Middle frontal gyrus (tissue), 1 donor: ENCODE measurements around the gene MCM3.
A peak's percentile ranks its signal among the peaks of the same experiment; 100 is the strongest.

Experiments
- DNase-seq: peaks from one replicate; pipeline ENCODE4 v3.0.0-alpha.2; 2015; ENCODE audit warnings: low spot score; ENCODE audit errors: extremely low spot score

Gene MCM3

DNA sequence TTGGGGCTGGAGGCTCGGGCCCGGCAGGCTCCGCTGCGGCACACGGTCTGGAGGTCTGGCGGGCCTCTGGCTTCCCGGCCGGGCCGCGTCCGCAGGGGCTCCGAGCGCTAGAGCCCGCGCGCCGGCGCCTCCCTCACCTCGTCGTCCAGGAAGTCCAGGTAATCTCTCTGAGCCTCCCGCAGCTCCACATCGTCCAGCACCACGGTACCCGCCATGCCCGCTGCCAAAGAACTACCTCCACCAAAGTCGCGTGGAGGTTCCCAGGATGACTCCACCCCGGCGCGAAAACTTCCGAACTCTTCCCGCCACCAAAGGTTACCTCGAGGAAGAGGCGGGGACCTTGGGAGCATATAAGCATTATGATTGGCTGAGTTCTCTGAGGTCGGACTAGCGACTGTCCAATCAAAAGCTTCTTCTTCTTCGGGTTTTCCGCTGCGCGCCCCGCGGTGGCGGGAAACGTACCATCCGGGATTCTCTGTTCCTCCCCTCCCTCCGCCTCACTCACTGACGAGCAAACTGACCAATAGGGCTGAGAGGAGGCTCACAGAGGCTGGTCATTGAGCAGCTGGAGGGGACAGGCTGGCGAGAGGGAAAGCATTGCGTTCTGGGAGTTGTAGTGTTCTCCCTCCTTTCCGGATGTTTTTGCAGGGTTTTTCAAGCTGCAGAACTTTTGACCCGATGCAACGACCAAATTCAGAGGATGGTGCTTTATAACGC, at the start of gene MCM3:
Gene MCM3, minus strand, starts transcription at position 283 of the 717 bp plus-strand sequence. Its CDS starts 68 bp downstream, at position 215.
- DNase-seq = peak; percentile 99

DNA sequence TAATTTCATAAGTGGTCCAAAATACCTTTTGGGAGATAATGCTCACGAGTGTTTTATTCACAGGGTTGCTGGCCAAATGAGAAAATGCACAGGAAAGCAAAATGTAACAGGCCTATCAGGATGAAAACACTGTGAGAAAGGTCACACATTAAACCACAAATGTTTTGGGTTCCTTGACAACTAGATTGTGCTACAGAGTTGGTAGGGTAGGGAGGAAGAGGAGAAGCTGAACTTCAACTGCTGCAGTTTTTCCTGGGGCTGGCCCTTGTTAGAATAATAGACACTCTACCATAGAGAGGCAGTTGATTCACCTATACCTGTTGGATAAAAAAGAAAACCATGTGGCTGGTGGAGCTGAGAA, 49.3 kb upstream of the MCM3 start:
- no peak for DNase-seq

DNA sequence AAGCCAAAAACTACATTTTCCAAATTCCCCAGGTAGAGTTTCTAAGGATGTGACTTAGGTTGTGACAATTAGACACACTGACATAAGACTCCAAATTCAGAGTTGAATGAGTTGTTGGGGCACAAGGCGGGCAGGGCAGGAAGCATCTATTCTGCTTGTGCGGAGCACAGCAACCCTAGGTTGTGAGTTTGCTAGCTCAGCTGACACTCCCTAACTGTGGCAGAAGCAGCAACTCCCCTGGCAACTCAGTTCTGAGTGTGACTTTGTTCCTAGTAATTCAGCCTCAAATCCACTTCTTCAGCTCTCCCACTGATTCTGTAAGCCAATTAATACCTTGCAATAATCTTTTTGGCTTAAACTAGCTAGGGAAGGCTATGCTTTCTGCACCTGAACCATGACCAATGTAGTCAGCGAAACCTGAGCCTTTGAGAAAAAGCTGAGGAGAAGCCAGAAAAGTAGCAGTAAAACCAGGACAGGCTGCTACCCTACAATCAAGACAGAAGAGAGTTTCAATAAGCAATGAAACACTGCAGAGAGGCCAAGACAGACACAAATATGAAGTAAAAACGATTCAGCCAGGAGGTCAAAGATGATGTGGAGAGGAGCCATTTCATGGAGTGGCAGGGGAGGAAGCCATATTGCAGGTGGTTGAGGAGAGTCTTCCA, 47.4 kb upstream of the MCM3 start:
- DNase-seq = no peak

DNA sequence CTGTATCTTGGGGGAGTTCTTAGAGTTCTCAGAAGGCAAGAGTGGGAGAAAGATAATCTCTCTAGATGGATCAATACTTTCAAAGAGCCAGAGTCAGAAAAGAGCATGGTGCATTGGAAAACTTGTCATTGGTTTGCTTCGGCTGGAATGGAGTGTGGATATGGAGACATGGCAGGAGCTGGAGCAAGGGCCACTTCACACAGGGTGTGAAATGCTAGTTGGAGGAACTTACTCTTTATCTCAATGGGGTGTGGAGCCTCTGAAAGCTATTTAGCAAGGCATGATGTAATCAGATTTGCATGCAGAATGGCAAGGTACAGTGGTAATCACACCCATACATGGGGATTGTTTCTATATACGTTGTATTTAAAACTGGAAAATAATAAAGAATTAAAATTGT, 45.9 kb upstream of the MCM3 start:
- no peak for DNase-seq

DNA sequence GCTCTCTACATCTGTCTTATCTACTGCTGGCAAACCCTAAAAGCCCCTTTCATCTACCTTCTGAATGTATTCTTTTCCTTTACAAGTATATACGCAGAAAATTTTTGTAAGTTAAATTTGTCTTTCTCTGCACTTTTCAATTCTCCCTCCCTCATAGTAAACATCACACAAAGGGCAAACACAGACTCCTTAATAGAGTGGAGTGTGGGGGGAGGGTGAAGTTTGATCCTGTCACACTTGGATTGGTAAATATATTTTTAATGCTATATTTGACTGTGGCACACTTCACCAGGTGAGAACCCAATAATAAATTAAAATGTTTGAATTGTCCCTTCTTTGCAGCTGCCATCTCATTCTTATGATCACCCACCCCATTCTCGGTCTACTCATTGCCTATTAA, 44.2 kb upstream of the MCM3 start:
- no peak for DNase-seq

DNA sequence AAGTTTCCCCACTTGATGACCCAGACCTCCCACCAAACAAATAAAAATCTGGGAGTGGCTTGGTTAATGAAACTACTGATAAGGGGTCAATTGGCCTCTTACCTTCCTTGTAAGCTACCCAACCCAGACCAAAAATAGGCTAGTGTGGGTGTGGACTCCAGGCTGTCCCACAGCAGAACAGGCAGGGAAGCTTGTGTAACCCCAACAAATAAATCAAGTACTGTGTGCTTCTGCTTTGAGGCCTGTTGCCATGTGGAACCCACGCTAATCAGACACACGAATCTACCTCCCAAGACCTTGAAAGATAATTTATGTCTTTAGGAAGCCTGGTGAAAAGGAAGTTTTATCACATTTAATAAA, 43.7 kb upstream of the MCM3 start:
- no peak for DNase-seq

DNA sequence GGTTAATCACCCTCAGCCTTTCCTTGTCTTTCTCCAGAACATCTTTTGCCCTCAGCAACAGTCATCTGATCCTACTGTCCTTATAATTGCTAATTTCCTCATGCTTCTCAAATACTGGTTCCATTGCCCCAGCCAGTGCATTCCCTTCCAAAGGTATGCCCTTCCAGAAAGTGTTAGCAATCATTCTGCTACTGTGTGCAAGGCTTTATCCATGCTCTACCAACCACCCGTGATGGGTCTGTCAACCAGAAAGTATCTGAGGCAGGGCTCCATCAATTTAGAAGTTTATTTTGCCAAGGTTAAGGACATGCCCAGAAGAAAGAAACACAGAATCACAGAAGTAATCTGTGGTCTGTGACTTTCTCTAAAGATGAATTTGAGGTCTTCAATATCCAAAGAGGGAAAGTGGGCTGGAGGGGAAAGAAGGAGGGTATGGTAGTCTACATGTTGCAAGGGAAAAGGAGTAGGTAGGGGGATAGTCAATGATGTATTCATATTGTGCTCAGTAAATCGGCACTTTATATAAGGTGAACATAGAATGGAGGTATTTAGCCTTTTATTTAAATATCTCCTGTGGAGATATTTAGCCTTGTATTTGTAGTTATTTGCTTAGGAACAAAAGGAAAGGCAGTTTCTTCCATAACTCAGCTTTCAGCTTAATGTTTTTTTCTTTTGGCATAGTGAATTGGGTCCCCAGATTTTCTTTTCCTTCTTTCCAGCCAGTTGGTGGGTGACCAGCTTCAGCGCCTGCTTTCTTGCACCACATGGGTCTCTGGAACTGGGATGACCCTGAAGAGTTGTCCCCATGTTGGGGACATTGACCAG, 42.2 kb upstream of the MCM3 start:
- no peak for DNase-seq

DNA sequence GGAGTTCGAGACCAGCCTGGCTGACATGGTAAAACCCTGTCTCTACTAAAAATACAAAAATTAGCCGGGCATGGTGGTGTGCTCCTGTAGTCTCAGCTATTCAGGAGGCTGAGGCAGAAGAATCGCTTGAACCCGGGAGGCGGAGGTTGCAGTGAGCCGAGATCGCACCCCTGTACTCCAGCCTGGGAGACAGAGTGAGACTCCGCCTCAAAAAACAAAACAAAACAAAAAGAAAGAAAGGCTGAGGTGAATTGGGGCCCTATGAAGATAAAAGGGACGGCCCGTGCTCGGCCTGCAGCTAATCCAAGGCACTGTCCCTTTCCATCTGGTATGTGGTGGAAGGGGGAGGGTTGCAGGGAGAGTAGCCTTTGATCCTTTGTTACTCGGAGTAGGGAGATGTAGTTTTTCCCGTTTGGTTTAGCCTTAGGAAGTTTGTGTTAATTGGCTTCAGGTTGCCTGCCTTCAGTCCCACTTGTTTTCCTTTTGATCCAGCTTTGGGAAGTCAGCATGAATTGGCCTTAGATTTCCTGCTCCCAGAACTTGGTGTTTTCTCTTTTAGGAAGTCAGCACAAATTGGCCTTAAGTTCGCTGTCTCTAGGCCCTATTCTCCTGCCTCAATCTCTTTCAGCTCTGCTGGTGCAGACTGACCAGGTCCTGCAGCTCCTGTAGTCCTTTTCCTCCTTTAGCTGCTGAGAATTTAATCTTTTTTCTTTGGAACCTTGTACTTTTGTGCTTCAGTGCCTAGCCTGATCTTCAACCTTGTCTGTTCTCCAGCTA, 41.3 kb upstream of the MCM3 start:
- no peak for DNase-seq

DNA sequence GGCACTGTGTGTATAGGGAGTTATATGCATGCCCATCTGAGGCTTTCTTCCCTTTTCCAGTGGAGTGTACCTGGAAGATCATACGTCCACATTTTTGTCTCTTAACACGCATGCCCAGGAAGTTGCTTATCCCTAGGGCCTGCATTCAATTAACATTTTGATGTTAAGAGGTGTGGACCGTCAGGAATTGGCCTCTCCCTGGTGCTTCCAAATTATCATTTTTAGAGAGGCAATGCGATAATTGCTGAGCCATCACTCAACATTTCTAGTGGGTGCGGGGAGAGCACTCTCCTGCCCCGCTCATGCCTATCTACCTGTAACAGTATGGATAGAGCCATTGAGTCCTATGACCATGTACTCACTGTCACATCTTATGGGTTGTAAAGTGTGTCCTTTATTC, 39.6 kb upstream of the MCM3 start:
- no peak for DNase-seq

DNA sequence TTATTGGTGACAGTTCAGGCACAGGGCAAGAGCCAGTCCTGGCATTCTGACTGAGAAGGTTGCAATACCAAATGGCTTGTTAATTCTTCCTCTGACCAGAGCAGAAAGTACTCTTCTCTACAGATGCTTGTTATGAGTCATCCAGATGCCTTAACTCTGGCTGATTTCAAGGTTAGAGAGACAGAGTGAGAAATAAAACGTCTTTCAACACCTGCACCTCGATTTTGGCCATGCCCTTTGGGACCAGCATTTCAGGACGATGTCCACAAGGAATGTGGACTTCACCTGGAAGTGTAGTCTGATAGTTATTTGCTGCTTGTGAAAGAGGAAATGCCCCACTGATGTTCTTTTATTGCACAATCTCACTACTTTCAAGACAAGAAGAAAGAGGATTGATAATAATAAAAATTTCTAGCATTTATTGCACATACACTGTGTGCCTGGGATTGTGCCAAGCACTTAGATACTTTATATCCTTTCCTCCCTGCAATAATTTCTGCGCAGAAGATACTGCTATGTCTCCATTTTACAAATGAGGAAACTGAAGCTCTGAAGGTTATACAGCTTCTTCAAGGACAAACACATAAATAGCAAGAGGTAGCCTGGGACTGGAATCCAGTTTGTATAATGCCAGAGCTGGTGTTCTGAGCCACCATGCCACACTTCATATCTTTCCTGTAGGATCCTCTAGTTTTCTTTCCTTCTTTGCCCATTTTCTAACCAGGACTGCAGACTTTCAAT, 33.5 kb upstream of the MCM3 start:
- no peak for DNase-seq

DNA sequence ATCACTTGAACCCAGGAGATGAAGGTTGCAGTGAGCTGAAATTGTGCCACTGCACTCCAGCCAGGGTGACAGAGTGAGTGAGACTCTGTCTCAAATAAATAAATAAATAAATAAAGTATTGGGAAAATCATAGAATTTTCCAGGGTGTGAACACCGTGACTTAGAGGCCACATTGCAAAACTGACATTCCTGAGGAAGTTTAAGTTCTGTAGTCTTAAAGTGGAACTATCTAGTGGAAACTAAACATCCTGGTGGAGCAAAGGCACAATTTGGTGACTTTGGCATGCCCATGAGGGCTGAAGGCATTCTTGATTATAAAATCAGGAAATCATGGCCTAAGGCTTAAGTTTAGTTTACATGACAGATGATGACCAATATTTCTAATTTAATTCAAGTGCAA, 32.7 kb upstream of the MCM3 start:
- DNase-seq = no peak

DNA sequence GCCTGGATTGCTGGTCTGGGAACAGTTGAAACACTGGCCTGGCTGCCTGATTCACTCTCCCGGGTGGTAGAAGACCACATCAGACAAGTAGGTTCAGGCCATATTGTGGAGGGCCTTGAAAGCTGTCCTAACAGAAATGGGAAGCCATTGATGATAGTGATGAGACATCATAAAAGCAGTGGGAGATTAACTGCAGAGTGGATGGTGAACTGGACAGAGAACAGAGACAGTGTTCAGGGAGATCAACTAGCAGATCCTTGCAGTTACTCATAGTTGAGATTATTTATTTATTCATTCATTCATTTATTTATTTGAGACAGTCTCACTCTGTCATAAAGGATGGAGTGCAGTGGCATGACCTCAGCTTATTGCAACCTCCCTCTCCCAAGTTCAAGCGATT, 30.2 kb upstream of the MCM3 start:
- no peak for DNase-seq

DNA sequence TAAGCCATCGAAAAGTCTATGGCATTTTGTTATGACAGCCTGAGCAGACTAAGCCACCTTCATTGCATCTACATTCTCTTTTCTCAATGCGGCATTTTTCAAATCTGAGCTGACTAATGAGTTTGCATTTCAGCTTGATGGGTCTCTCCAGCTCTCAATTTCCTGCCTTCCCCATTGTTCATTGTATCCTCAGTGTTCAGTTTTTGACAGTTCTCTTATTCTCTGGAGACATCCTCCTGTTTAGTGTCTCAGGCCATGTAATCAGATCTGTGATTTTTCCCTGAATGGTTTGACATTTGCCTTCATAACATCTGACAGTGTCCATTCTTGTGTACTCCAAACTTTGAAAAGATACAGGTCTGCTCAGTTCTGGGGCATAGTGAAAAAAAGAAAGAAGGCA, 27.9 kb upstream of the MCM3 start:
- DNase-seq = no peak

DNA sequence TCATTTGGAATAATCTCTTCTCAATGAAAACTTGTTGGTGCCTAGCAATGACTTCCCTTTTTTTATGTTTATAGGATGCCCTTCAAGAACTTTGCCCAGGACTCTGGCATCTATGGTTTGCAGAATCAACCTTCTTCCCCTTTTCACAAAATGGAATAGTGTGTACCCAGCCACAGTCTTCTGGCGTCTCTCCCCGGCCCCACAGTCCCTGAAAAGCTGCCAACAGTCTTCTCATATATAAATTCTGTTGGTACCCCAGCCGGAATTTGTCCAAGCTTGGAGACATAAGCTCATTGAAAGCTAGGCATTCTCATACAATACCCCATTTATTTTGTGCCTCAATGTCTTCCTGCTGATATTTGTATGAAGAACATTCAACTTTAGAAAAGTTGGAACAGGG, 26.4 kb upstream of the MCM3 start:
- peak; percentile 50 for DNase-seq

DNA sequence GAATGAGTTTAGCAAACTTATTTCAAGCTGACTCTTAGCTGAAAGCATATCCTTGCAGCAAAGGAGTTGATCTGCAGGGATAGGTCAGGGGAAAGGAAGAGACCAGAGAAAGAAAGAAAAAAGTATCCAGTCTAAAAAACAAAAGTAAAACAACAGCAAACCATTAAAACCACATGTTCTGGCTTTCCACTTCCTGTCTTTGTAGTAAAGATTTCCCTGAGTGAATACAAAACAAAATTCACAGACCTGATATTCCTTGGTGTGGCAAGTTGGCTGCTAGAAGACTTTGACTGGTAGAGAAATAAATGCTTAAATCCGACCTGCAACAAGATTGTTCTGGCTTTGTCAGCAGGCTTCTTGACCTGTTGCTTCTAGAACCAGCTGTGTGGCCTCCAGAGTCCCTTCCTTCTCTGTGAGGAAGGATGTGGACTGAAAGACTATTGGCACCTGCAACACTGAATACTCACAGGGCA, 23.4 kb upstream of the MCM3 start:
- no peak for DNase-seq

DNA sequence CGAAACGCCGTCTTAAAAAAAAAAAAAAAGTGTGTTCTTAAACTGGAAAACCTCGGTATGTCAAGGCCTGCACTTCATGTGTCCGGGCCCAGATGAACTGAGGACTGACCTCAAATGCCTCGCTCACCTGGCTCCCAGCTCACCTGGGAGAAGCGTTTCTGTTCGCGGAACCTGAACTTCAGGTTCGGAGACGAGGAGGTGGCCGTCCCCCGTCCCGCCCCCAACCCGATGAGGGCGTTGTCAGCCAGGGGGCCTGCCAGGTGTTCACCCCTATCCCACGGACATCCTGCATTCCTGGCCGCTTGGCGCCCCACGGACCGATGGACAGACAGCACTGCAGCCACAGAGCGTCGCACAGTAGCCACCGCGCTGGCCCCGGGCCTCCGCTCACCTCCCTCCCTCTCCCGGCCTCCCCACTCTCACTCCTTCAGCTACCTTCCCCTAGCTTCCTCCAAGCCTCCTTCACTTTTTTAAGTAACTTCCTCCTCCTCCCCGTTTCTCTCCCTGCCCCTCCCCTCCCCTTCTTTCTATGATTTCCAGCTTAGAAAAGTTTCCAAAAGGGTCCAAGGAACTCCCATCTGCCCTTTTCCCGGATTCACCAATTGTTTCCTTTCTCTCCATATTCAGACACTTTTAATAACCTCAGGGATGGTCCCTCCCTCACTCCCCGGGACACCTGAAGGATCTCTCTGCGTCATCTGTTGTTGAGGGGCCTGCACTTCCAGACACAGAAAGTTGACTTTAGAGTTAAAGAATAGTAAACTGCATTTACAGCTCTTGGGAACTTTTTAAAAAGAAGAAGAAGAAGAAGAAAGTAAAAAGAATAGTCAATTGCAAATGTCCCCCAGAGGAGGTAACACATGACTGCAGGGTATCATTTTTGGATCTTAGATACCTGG, 22.7 kb upstream of the MCM3 start:
- DNase-seq = no peak

DNA sequence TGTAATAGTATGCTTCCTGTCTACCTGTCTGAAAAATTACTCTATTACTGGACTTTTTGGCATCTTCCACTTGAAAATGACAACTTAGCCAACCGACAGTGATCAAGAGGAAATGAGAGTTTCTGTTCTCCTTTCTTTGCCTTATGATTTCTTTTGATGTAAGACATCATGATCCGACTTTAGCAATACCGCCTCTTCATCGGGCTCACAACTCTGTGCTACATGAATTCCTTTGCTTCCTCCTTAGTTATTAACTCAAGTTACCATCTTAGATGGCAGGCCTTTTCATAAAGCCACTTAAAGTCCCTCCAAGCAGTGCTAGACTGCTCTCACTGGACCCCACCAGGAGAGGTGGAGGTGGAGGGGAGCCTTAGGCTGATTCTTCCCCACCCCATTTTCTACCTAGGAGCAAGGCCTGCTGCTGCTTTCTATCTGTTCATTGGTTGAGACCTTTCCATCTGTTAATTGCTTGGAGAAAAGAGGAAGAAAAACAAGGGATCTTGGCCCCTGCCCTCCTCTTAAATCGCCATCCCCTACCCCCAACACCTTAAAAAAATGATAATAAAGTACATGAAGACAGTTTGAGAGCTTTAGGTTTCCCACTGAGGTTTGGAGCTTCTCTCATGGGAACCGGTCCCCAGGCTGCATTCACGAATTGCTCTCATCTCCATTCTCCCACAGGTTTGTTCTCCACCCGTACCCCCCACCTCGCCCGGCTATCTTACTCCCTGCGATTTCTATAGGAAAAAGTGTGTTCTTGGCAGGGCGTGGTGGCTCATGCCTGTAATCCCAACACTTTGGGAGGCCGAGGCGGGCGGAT, 21.6 kb upstream of the MCM3 start:
- no peak for DNase-seq

DNA sequence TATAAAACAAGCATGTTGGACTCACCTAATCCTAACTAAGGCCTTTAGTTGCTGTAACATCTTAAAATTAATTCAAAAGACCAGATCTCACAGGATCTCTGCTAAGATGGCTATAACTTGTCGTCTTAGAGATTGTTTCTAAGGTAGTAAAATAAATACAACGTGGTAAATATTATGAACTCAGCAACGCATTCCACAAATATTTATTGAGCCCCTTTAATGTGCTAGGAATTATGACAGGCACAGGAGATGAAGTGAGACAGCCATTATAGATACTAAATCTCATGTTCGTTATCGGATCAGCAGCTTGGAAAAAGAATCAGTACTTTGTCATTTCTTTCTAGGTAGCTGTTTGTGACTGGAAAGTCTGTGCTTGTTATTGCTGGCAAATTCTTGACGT, 20.9 kb upstream of the MCM3 start:
- DNase-seq = no peak

DNA sequence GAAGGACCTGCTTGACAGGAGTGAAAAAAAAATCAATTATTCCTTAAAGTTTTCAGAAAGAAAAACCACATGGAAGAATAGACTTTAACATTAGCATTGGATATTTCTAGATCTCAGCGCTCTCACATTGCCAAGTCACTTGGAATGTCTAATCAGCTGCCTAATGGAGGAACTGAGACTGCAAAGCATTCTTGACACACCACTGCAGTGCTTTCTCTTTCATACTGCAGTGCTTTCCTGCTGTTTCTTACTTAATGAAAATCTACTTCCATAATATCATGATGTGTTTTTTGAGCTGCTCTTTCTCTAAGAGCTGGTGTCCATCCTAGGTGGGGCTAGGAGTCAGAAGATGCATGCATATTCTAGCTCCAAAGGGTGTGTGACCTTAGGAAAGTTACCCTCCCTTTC, 20.4 kb upstream of the MCM3 start:
- peak; percentile 17 for DNase-seq
